ENCODE results near the gene CDKN1B.

Gene CDKN1B

GRCh38 chr12:12693111-12693671, 24.0 kb upstream of the CDKN1B start:
- no peak for TF ChIP-seq CREB1 (IDR thresholded peaks at IDR 0.05; ENCODE audit: low read depth)
- TF ChIP-seq TAF1 (IDR thresholded peaks at IDR 0.05; ENCODE audit: low read depth) = no peak
- no peak for TF ChIP-seq FOXM1 (IDR thresholded peaks at IDR 0.05; ENCODE audit: borderline replicate concordance, low read depth)
- TF ChIP-seq CEBPB (IDR thresholded peaks at IDR 0.05) = no peak
- no peak for TF ChIP-seq MAX (IDR thresholded peaks at IDR 0.05)
- no peak for TF ChIP-seq TEAD4 (IDR thresholded peaks at IDR 0.05)
- no peak for TF ChIP-seq EGR1 (IDR thresholded peaks at IDR 0.05)
- no peak for TF ChIP-seq ZBTB7A (IDR thresholded peaks at IDR 0.05; ENCODE audit: low read depth)

GRCh38 chr12:12696562-12697383, 20.4 kb upstream of the CDKN1B start:
- TF ChIP-seq ZBTB7A (IDR thresholded peaks at IDR 0.05; ENCODE audit: low read depth) (no peak), CEBPB (IDR thresholded peaks at IDR 0.05) (no peak; the same call in 1 of the 2 replicates), MAX (IDR thresholded peaks at IDR 0.05) (peak; percentile 47; the same call in 1 of the 2 replicates), TAF1 (IDR thresholded peaks at IDR 0.05; ENCODE audit: low read depth) (no peak; the same call in 1 of the 2 replicates), TEAD4 (IDR thresholded peaks at IDR 0.05) (no peak), RAD21 (IDR thresholded peaks at IDR 0.05; ENCODE audit: low read depth) (no peak), YY1 (IDR thresholded peaks at IDR 0.05; ENCODE audit: low read depth) (no peak), TCF12 (IDR thresholded peaks at IDR 0.05; ENCODE audit: low read depth) (no peak), EP300 (IDR thresholded peaks at IDR 0.05; ENCODE audit: borderline replicate concordance) (0 out of 2 replicates have a peak, but pooled peaks have one; percentile 9)

GRCh38 chr12:12699345-12699744, 17.8 kb upstream of the CDKN1B start:
- TF ChIP-seq TEAD4 (IDR thresholded peaks at IDR 0.05) (no peak), EP300 (IDR thresholded peaks at IDR 0.05; ENCODE audit: borderline replicate concordance) (no peak), TCF12 (IDR thresholded peaks at IDR 0.05; ENCODE audit: low read depth) (no peak), YY1 (IDR thresholded peaks at IDR 0.05; ENCODE audit: low read depth) (no peak), ZBTB7A (IDR thresholded peaks at IDR 0.05; ENCODE audit: low read depth) (no peak), MAX (IDR thresholded peaks at IDR 0.05) (no peak), CEBPB (IDR thresholded peaks at IDR 0.05) (no peak), USF1 (IDR thresholded peaks at IDR 0.05) (no peak)

- TF ChIP-seq YY1 (IDR thresholded peaks at IDR 0.05; ENCODE audit: low read depth) (no peak), EP300 (IDR thresholded peaks at IDR 0.05; ENCODE audit: borderline replicate concordance) (no peak), REST (IDR thresholded peaks at IDR 0.05; ENCODE audit: low read depth) (no peak)
Measured at GRCh38 chr12:12700254-12700653, 16.9 kb upstream of the CDKN1B start.

- TF ChIP-seq TAF1 (IDR thresholded peaks at IDR 0.05; ENCODE audit: low read depth) = no peak
- no peak for TF ChIP-seq TEAD4 (IDR thresholded peaks at IDR 0.05)
- TF ChIP-seq FOXM1 (IDR thresholded peaks at IDR 0.05; ENCODE audit: borderline replicate concordance, low read depth) = no peak
- no peak for TF ChIP-seq TCF12 (IDR thresholded peaks at IDR 0.05; ENCODE audit: low read depth)
- no peak for TF ChIP-seq NFIC (IDR thresholded peaks at IDR 0.05)
- TF ChIP-seq CREB1 (IDR thresholded peaks at IDR 0.05; ENCODE audit: low read depth) = no peak
- no peak for TF ChIP-seq ZBTB7A (IDR thresholded peaks at IDR 0.05; ENCODE audit: low read depth)
- TF ChIP-seq RAD21 (IDR thresholded peaks at IDR 0.05; ENCODE audit: low read depth) = no peak
- no peak for TF ChIP-seq YY1 (IDR thresholded peaks at IDR 0.05; ENCODE audit: low read depth)
- no peak for TF ChIP-seq EGR1 (IDR thresholded peaks at IDR 0.05)
- TF ChIP-seq USF1 (IDR thresholded peaks at IDR 0.05) = no peak
- TF ChIP-seq MAX (IDR thresholded peaks at IDR 0.05) = no peak
- no peak for TF ChIP-seq EP300 (IDR thresholded peaks at IDR 0.05; ENCODE audit: borderline replicate concordance)
- TF ChIP-seq CEBPB (IDR thresholded peaks at IDR 0.05) = no peak
- no peak for TF ChIP-seq REST (IDR thresholded peaks at IDR 0.05; ENCODE audit: low read depth)
Measured at GRCh38 chr12:12701457-12701856, 15.7 kb upstream of the CDKN1B start.
